ENCODE data around the gene ANO1.

GRCh38 chr11:70175236-70175698 is 97.2 kb downstream of the ANO1 start:
- TF ChIP-seq POLR2A (IDR thresholded peaks at IDR 0.05; ENCODE audit: borderline replicate concordance, extremely low read depth, insufficient read depth, insufficient read length) (no peak), ATF3 (IDR thresholded peaks at IDR 0.05) (no peak), SRF (IDR thresholded peaks at IDR 0.05; ENCODE audit: low read depth) (no peak), POLR2AphosphoS5 (IDR thresholded peaks at IDR 0.05; ENCODE audit: low read depth, low read length) (no peak), ZBTB33 (IDR thresholded peaks at IDR 0.05; ENCODE audit: extremely low read depth, insufficient replicate concordance, low read length) (no peak), MAX (IDR thresholded peaks at IDR 0.05) (no peak), EZH2 (IDR thresholded peaks at IDR 0.05) (no peak), FOSL1 (IDR thresholded peaks at IDR 0.05; ENCODE audit: low read depth) (no peak), CEBPB (IDR thresholded peaks at IDR 0.05; ENCODE audit: low read depth) (no peak), TCF7L2 (IDR thresholded peaks at IDR 0.05; ENCODE audit: borderline replicate concordance, extremely low read depth, insufficient read depth, insufficient read length) (no peak), EZH2phosphoT487 (IDR thresholded peaks at IDR 0.05; ENCODE audit: borderline replicate concordance) (no peak)
- TF ChIP-seq, protein P1, sequence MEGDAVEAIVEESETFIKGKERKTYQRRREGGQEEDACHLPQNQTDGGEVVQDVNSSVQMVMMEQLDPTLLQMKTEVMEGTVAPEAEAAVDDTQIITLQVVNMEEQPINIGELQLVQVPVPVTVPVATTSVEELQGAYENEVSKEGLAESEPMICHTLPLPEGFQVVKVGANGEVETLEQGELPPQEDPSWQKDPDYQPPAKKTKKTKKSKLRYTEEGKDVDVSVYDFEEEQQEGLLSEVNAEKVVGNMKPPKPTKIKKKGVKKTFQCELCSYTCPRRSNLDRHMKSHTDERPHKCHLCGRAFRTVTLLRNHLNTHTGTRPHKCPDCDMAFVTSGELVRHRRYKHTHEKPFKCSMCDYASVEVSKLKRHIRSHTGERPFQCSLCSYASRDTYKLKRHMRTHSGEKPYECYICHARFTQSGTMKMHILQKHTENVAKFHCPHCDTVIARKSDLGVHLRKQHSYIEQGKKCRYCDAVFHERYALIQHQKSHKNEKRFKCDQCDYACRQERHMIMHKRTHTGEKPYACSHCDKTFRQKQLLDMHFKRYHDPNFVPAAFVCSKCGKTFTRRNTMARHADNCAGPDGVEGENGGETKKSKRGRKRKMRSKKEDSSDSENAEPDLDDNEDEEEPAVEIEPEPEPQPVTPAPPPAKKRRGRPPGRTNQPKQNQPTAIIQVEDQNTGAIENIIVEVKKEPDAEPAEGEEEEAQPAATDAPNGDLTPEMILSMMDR (IDR thresholded peaks at IDR 0.05 in 2 of 3, conservative IDR thresholded peaks at IDR 0.05 in 1 of 3; ENCODE audit: borderline replicate concordance in 1 of 3, insufficient read depth in 1 of 3, low read depth in 2 of 3, low read length in 2 of 3): no peak
- TF ChIP-seq, protein P2, sequence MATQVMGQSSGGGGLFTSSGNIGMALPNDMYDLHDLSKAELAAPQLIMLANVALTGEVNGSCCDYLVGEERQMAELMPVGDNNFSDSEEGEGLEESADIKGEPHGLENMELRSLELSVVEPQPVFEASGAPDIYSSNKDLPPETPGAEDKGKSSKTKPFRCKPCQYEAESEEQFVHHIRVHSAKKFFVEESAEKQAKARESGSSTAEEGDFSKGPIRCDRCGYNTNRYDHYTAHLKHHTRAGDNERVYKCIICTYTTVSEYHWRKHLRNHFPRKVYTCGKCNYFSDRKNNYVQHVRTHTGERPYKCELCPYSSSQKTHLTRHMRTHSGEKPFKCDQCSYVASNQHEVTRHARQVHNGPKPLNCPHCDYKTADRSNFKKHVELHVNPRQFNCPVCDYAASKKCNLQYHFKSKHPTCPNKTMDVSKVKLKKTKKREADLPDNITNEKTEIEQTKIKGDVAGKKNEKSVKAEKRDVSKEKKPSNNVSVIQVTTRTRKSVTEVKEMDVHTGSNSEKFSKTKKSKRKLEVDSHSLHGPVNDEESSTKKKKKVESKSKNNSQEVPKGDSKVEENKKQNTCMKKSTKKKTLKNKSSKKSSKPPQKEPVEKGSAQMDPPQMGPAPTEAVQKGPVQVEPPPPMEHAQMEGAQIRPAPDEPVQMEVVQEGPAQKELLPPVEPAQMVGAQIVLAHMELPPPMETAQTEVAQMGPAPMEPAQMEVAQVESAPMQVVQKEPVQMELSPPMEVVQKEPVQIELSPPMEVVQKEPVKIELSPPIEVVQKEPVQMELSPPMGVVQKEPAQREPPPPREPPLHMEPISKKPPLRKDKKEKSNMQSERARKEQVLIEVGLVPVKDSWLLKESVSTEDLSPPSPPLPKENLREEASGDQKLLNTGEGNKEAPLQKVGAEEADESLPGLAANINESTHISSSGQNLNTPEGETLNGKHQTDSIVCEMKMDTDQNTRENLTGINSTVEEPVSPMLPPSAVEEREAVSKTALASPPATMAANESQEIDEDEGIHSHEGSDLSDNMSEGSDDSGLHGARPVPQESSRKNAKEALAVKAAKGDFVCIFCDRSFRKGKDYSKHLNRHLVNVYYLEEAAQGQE (IDR thresholded peaks at IDR 0.05; ENCODE audit: low read depth): no peak

Measured in HCT116 (cell line).